K562 (cell line): Measurements from ENCODE around the gene MSN. TPM values are rescaled to one million over a fixed set of nuclear protein-coding genes. Genes with fewer than 3 reads are reported as not detected.

Source experiments
- ATAC-seq: fragments of 200-7000 bp; cut with Tn5 transposase; 3 replicates; pipeline ENCODE4 v1.9.1; 2020; ENCODE audit warnings: moderate library complexity
- BruUV-seq: library from RNA; stranded (reverse); fragments of 400-500 nt; replicated peaks from 2 replicates; lab custom pipeline; 2021; lab: Mats Ljungman, UMichigan
- CTCF ChIA-PET: fragments of 300-600 bp; formaldehyde crosslinking; extraction: SDS; loops from one replicate; lab custom pipeline; 2021; ENCODE audit warnings: low intra/inter-chr PET ratio; lab: Yijun Ruan, JAX
- POLR2A ChIA-PET: fragments of 300-600, 350-650 bp; sonication (Branson Sonifier 250); formaldehyde crosslinking; extraction: SDS; loops from one replicate; lab custom pipeline; 2021; ENCODE audit warnings: antibody characterized with exemption, inconsistent platforms; lab: Yijun Ruan, JAX
- DNase-seq, 4 experiments: peaks; one replicate each; pipeline versions ENCODE4 v3.0.0 to v3.0.0-alpha.2; 2011 to 2018; ENCODE audit warnings: low spot score in 3 of 4, mixed read lengths in 3 of 4; ENCODE audit errors: extremely low read depth in 1 of 4
- FAIRE-seq: peaks from 2 replicates; lab custom pipeline; 2011; peaks lifted over from hg19 to GRCh38; lab: Jason Lieb, UNC
- H2AFZ ChIP-seq: 2 replicates; pipeline ENCODE4 v1.6.0; 2011; ENCODE audit warnings: low read depth, low read length, control low read depth, inconsistent platforms
- H3K27ac ChIP-seq: fragments of 200-600 bp; 3 replicates; pipeline ENCODE4 v1.8.0; 2011; ENCODE audit warnings: low read depth, mild to moderate bottlenecking, control low read depth, inconsistent platforms, low read length, moderate library complexity, mixed read lengths; ENCODE audit errors: extremely low read depth
- H3K27me3 ChIP-seq, 2 experiments: fragments of 300-600 bp in 1 of 2; 2 replicates in 1 of 2; 3 replicates in 1 of 2; pipeline versions ENCODE4 v1.6.0 to v1.8.0; 2011; ENCODE audit warnings: inconsistent platforms in 2 of 2, low read length in 2 of 2, mild to moderate bottlenecking in 1 of 2, mixed read lengths in 1 of 2, moderate library complexity in 1 of 2; ENCODE audit not compliant: control insufficient read depth in 2 of 2, insufficient read depth in 2 of 2
- H3K36me3 ChIP-seq: fragments of 300-600 bp; 3 replicates; pipeline ENCODE4 v1.8.0; 2011; ENCODE audit warnings: mild to moderate bottlenecking, low read length, inconsistent platforms; ENCODE audit not compliant: control insufficient read depth, insufficient read depth
- H3K4me1 ChIP-seq, 2 experiments: fragments of 200-600 bp in 1 of 2; replicated peaks in 1 of 2; 2 replicates in 1 of 2; 3 replicates in 1 of 2; pipeline versions ENCODE4 v1.5.1 to v1.8.0; 2011; ENCODE audit warnings: inconsistent platforms in 2 of 2, low read length in 2 of 2, mild to moderate bottlenecking in 1 of 2, mixed read lengths in 1 of 2, moderate library complexity in 1 of 2; ENCODE audit not compliant: control insufficient read depth in 2 of 2, insufficient read depth in 2 of 2
- H3K4me2 ChIP-seq: 2 replicates; pipeline ENCODE4 v1.6.1; 2011; ENCODE audit warnings: low read length, control low read depth, inconsistent platforms, mixed read lengths; ENCODE audit not compliant: insufficient read depth
- H3K4me3 ChIP-seq: fragments of 200-600 bp; sonication (generic), shearing (Covaris generic); 2 replicates; pipeline ENCODE4 v1.5.1; 2016; ENCODE audit warnings: control low read depth, inconsistent platforms
- H3K79me2 ChIP-seq: fragments of 200-600 bp; 3 replicates; pipeline ENCODE4 v1.8.0; 2011; ENCODE audit warnings: low read length, inconsistent platforms; ENCODE audit not compliant: control insufficient read depth, insufficient read depth
- H3K9ac ChIP-seq, 2 experiments: 2 replicates each; pipeline versions ENCODE4 v1.6.0 to v1.6.1; 2011; ENCODE audit warnings: low read depth in 2 of 2, low read length in 2 of 2, control low read depth in 1 of 2, inconsistent platforms in 1 of 2, mild to moderate bottlenecking in 1 of 2, mixed read lengths in 1 of 2; ENCODE audit not compliant: insufficient read depth in 1 of 2
- H3K9me1 ChIP-seq: one replicate; pipeline ENCODE4 v1.6.0; 2011; ENCODE audit warnings: inconsistent platforms, mild to moderate bottlenecking, low read length, moderate library complexity; ENCODE audit not compliant: control insufficient read depth, insufficient read depth
- H3K9me3 ChIP-seq: replicated peaks from 2 replicates; pipeline ENCODE4 v1.5.1; 2011; ENCODE audit warnings: low read depth, low read length, inconsistent platforms; ENCODE audit not compliant: control insufficient read depth, insufficient read depth
- H4K20me1 ChIP-seq: replicated peaks from 2 replicates; pipeline ENCODE4 v1.6.1; 2011; ENCODE audit warnings: low read length, inconsistent platforms, mixed read lengths; ENCODE audit not compliant: control insufficient read depth, insufficient read depth
- BHLHE40 ChIP-seq: IDR thresholded peaks from 2 replicates; pipeline ENCODE4 v1.6.1; 2011; ENCODE audit warnings: low read length, improper control_type of control experiment
- HSF4 ChIP-seq: fragments of 250-450 bp; sonication (Bioruptor Pico); IDR thresholded peaks from 2 replicates; pipeline ENCODE4 v2.1.2; 2022; ENCODE audit warnings: mild to moderate bottlenecking, moderate library complexity, borderline replicate concordance
- ZNF217 ChIP-seq: sonication (generic); formaldehyde crosslinking; IDR thresholded peaks from 2 replicates; pipeline ENCODE4 v1.8.0; 2022; ENCODE audit warnings: mild to moderate bottlenecking, missing genetic modification reagents
- ZNF740 ChIP-seq, 3 experiments: fragments of 200-800 bp in 1 of 3; sonication (Bioruptor generic) in 1 of 3; sonication (generic) in 1 of 3; formaldehyde crosslinking in 1 of 3; IDR thresholded peaks; 2 replicates each; pipeline versions ENCODE4 v1.6.1 to v1.8.0; 2016 to 2022; ENCODE audit warnings: mild to moderate bottlenecking in 2 of 3, missing compliant biosample characterization in 2 of 3, missing genetic modification characterization in 2 of 3, missing genetic modification reagents in 1 of 3
- WGBS: fragments of 100-300 bp; shearing (Covaris generic); methylation state at CpG from one replicate; pipeline ENCODE4 v1.1.6; 2016; ENCODE audit warnings: low coverage, mixed read lengths; ENCODE audit not compliant: insufficient coverage; ENCODE audit errors: missing lambda C conversion rate; 5-methylcytosine and 5-hydroxymethylcytosine counted together
- in situ Hi-C: fragments of 300-500 bp; cut with MboI; formaldehyde crosslinking; loops from 4 replicates; pipeline ENCODE4 v1.15.0; 2018; ENCODE audit warnings: inconsistent platforms, mixed read lengths
- intact Hi-C: fragments of 100-400 bp; cut with micrococcal nuclease; formaldehyde crosslinking; loops from 2 replicates; pipeline ENCODE4 v1.14.2; 2022
- polyA plus RNA-seq, 8 experiments: library from polyadenylated mRNA; depleted of rRNA in 4 of 8; stranded (reverse) in 5 of 8; unstranded in 3 of 8; fragments of >200 nt; fragmentation: Nextera tagmentation in 2 of 8; fragmentation: Illumina TruSeq in 1 of 8; extraction: Ambion mirVana in 2 of 8; extraction: Trizol in 1 of 8; gene quantifications; 2 replicates each; pipeline versions ENCODE4 v1.2.1 to v1.2.3, GENCODE V29; 2011 to 2014; ENCODE audit warnings: inconsistent platforms in 1 of 8, missing spikeins in 1 of 8
- total RNA-seq, 7 experiments: library from RNA; depleted of rRNA in 6 of 7; stranded (reverse); fragments of >200 nt in 6 of 7; fragmentation: Illumina TruSeq in 2 of 7; extraction: Trizol in 2 of 7; gene quantifications; 2 replicates each; pipeline versions ENCODE4 v1.2.1 to v1.2.3, GENCODE V29; 2011 to 2021; ENCODE audit warnings: low replicate concordance in 1 of 7
- TF ChIP-seq, protein P1 (sequence below): sonication (generic); formaldehyde crosslinking; IDR thresholded peaks from 2 replicates; pipeline ENCODE4 v1.8.1; 2022; ENCODE audit warnings: missing genetic modification reagents
- TF ChIP-seq, protein P2 (sequence below): fragments of 450-650 bp; formaldehyde crosslinking; IDR thresholded peaks from 2 replicates; pipeline ENCODE4 v1.4.0; 2020; ENCODE audit warnings: mild to moderate bottlenecking, moderate library complexity

The MSN gene
- total and polyA plus RNA-seq, 9 of the 15 experiments (the other 6 are each of a cell fraction or from before 2014, with no cell fraction given) = 128 to 486 (median 237) TPM

GRCh38 chrX:65745427-65745826 is 78.0 kb downstream of the MSN start (continued):
- TF ChIP-seq ZNF740 (CRISPR knock-in tag; IDR thresholded peaks at IDR 0.05) = no peak
- no peak for TF ChIP-seq ZNF740 (tag; IDR thresholded peaks at IDR 0.05)
- TF ChIP-seq BHLHE40 = no peak

- no peaks in the 10 kb centered on the region for H3K79me2 ChIP-seq
- no peaks in the 10 kb centered on the region for H3K9me3 ChIP-seq
- ChIA-PET CTCF (interaction anchor here (0.8 to 1.4 kb wide), 2 partner anchors 241 to 982 kb away, joined by 4 to 12 read pairs; no protein-coding TSS in a partner anchor), POLR2A (interaction anchor here (1.1 kb wide), 1 partner anchor 10 kb away, joined by 3 read pairs; no protein-coding TSS in a partner anchor)
- FAIRE-seq (no peak), DNase-seq (peak in 1 of 4 experiments; percentile 56), ATAC-seq (peak; percentile 63)
- intact Hi-C loops (loop anchor here (1.0 to 10.0 kb wide), 7 partner anchors 163 to 981 kb away; no protein-coding TSS in a partner anchor), in situ Hi-C loops (loop anchor here (10.0 kb wide), 1 partner anchor 161 kb away; no protein-coding TSS in a partner anchor)
- peaks cover 13% of the 10 kb centered on the region; the same call in 1 of the 3 replicates for H3K36me3 ChIP-seq
- H3K4me3 ChIP-seq = no peak overlapping the region
- 14% methylated on average over 5 of the region's 5 CpGs for WGBS
- H3K27me3 ChIP-seq = no peaks in the 10 kb centered on the region
- H3K9me1 ChIP-seq = no peaks in the 10 kb centered on the region
- H3K4me1 ChIP-seq = no peaks in the 10 kb centered on the region; a peak in 1 of 5 replicates
- H3K4me2 ChIP-seq = no peak overlapping the region
- no peaks in the 10 kb centered on the region for H4K20me1 ChIP-seq
- no TSS peak for BruUV-seq
- no peak overlapping the region for H2AFZ ChIP-seq
- no peak overlapping the region for H3K27ac ChIP-seq
- no peak overlapping the region for H3K9ac ChIP-seq
- TF ChIP-seq, protein P1, sequence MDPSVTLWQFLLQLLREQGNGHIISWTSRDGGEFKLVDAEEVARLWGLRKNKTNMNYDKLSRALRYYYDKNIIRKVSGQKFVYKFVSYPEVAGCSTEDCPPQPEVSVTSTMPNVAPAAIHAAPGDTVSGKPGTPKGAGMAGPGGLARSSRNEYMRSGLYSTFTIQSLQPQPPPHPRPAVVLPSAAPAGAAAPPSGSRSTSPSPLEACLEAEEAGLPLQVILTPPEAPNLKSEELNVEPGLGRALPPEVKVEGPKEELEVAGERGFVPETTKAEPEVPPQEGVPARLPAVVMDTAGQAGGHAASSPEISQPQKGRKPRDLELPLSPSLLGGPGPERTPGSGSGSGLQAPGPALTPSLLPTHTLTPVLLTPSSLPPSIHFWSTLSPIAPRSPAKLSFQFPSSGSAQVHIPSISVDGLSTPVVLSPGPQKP = no peak
- TF ChIP-seq ZNF217 (CRISPR knock-in tag) (no peak), HSF4 (no peak)
- TF ChIP-seq, protein P2, sequence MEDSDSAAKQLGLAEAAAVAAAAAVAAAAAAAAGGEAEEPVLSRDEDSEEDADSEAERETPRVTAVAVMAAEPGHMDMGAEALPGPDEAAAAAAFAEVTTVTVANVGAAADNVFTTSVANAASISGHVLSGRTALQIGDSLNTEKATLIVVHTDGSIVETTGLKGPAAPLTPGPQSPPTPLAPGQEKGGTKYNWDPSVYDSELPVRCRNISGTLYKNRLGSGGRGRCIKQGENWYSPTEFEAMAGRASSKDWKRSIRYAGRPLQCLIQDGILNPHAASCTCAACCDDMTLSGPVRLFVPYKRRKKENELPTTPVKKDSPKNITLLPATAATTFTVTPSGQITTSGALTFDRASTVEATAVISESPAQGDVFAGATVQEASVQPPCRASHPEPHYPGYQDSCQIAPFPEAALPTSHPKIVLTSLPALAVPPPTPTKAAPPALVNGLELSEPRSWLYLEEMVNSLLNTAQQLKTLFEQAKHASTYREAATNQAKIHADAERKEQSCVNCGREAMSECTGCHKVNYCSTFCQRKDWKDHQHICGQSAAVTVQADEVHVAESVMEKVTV (CRISPR knock-in tag) = 0 out of 2 replicates have a peak, but pooled peaks have one; percentile 42
These were observed 78.5 kb downstream of the MSN start for GRCh38 chrX:65745992-65746391.
